Chondrocyte (in vitro differentiated cells): ENCODE data around the gene USP3. TPM values are rescaled to one million over a fixed set of nuclear protein-coding genes. Genes with fewer than 3 reads are reported as not detected.
"Not testable (repeated sequence)": the region's sequence is repeated elsewhere in the genome, so short reads cannot be mapped to it uniquely, and the experiment has no call there.

Experiments used
- DNase-seq: peaks from one replicate; pipeline ENCODE4 v3.0.0; 2021; ENCODE audit warnings: mixed read lengths, low spot score
- H3K27ac Mint-ChIP-seq: one replicate; pipeline ENCODE4 v1.8.0; 2021; ENCODE audit warnings: mild to moderate bottlenecking, moderate library complexity, mixed read lengths; ENCODE audit not compliant: unreplicated experiment
- H3K27me3 Mint-ChIP-seq: 2 replicates; pipeline ENCODE4 v1.8.0; 2021; ENCODE audit warnings: low read depth, mixed read lengths
- H3K36me3 Mint-ChIP-seq: 2 replicates; pipeline ENCODE4 v1.8.0; 2021; ENCODE audit warnings: low read depth, mixed read lengths
- H3K4me1 Mint-ChIP-seq: 2 replicates; pipeline ENCODE4 v1.8.0; 2021; ENCODE audit warnings: low read depth, mild to moderate bottlenecking, mixed read lengths
- H3K4me3 Mint-ChIP-seq: one replicate; pipeline ENCODE4 v1.8.0; 2021; ENCODE audit warnings: mild to moderate bottlenecking, moderate library complexity, mixed read lengths; ENCODE audit not compliant: unreplicated experiment
- H3K9me3 Mint-ChIP-seq: 2 replicates; pipeline ENCODE4 v1.8.0; 2021; ENCODE audit warnings: low read depth, mixed read lengths
- CTCF ChIP-seq: fragments of 200-600 bp; sonication (generic); IDR thresholded peaks from 2 replicates; pipeline ENCODE4 v1.5.0; 2021; ENCODE audit warnings: antibody characterized with exemption, mild to moderate bottlenecking, moderate library complexity
- total RNA-seq: library from RNA; stranded (reverse); gene quantifications from 3 replicates; pipeline ENCODE4 v1.2.1, GENCODE V29; 2021

USP3 gene
- total RNA-seq, 1 donor from 2014 or later = 27.6 TPM

DNA sequence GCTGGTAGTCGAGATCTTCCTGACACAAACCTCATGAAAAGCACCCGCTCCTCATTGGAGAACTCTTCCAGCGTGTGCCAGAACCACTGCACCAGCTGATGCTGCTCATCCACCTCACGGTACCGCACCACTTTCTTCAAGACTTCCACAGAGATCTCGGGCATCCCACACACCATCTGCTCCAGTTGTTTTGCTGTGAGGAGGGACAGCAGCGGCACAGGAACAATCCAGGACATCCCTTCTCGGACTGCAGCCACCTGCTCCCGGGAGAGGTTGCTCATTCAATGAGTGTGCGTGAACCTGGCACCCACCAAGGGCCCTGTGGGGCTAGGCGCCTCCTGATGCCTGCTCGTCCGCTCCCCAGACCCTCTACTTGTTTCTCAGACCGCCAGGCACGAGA lies 107.9 kb downstream of the USP3 start:
- no peak for DNase-seq
- no peaks in the 10 kb centered on the region for H3K27me3 Mint-ChIP-seq
- H3K36me3 Mint-ChIP-seq = peaks cover 27% of the 10 kb centered on the region
- no peak for TF ChIP-seq CTCF
- H3K4me3 Mint-ChIP-seq = no peak overlapping the region
- H3K9me3 Mint-ChIP-seq = no peaks in the 10 kb centered on the region
- H3K4me1 Mint-ChIP-seq = peaks cover 21% of the 10 kb centered on the region
- H3K27ac Mint-ChIP-seq = peak overlapping the region; percentile 30

- Mint-ChIP-seq H3K4me1 (peaks cover 11% of the 10 kb centered on the region), H3K36me3 (peaks cover 25% of the 10 kb centered on the region), H3K27me3 (no peaks in the 10 kb centered on the region)
These were observed 111.5 kb downstream of the USP3 start for GRCh38 chr15:63615935-63616334.

GRCh38 chr15:63617147-63617546 lies 112.8 kb downstream of the USP3 start:
- not testable (repeated sequence) for DNase-seq, H3K9me3 Mint-ChIP-seq, H3K27me3 Mint-ChIP-seq, H3K4me3 Mint-ChIP-seq, H3K4me1 Mint-ChIP-seq, H3K27ac Mint-ChIP-seq
- H3K36me3 Mint-ChIP-seq = peaks cover 33% of the 10 kb centered on the region

More at GRCh38 chr15:63615935-63616334, 111.5 kb downstream of the USP3 start:
- Mint-ChIP-seq H3K4me3 (no peak overlapping the region), H3K27ac (no peak overlapping the region), H3K9me3 (peaks cover 3% of the 10 kb centered on the region)
- TF ChIP-seq CTCF = no peak
- no peak for DNase-seq

GRCh38 chr15:63617627-63618026 lies 113.2 kb downstream of the USP3 start:
- peaks cover 34% of the 10 kb centered on the region for H3K36me3 Mint-ChIP-seq
- not testable (repeated sequence) for H3K27me3 Mint-ChIP-seq, H3K9me3 Mint-ChIP-seq, H3K4me1 Mint-ChIP-seq, DNase-seq, H3K27ac Mint-ChIP-seq, H3K4me3 Mint-ChIP-seq

GRCh38 chr15:63620760-63621159 lies 116.4 kb downstream of the USP3 start:
- H3K4me3 Mint-ChIP-seq, H3K9me3 Mint-ChIP-seq, H3K27me3 Mint-ChIP-seq, DNase-seq, H3K27ac Mint-ChIP-seq, H3K4me1 Mint-ChIP-seq: not testable (repeated sequence)
- H3K36me3 Mint-ChIP-seq = peaks cover 38% of the 10 kb centered on the region

DNA sequence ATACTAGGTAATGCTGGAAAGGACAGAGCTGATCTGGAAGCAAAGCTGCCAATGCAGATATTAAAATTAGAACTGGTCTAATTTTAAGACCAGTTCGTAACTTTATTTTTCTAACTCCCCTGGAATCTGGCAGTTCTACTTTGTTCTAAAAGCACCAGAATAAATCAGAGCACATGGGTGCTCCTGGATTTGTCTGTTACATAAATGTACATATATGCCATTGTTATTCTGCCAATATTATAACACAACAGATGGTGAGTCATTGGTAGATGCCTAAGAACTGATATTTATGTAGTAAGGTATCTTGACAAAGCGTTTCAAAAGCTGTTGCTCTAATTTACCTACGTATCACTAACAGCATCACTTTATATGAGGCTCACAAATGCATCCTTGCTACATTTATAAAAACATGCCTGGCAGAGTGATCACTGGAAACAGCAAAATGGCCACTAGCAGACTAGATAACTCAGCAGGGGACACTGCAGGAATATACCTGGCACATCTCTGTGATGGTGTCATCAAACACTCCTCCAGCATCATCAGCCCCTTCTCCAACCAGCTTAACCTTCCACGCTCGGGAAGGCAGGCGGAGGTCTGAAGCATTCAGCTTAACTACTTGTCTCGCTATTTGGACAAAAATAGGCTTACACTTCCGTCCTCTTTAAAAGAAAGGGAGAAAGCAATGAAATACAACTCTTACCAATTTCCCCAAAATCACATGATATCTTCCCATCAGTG lies 119.0 kb downstream of the USP3 start:
- no peak overlapping the region for H3K4me3 Mint-ChIP-seq
- TF ChIP-seq CTCF = no peak
- no peaks in the 10 kb centered on the region for H3K27me3 Mint-ChIP-seq
- peaks cover 41% of the 10 kb centered on the region for H3K36me3 Mint-ChIP-seq
- peaks cover 10% of the 10 kb centered on the region for H3K9me3 Mint-ChIP-seq
- H3K4me1 Mint-ChIP-seq = no peaks in the 10 kb centered on the region
- no peak for DNase-seq
- no peak overlapping the region for H3K27ac Mint-ChIP-seq

DNA sequence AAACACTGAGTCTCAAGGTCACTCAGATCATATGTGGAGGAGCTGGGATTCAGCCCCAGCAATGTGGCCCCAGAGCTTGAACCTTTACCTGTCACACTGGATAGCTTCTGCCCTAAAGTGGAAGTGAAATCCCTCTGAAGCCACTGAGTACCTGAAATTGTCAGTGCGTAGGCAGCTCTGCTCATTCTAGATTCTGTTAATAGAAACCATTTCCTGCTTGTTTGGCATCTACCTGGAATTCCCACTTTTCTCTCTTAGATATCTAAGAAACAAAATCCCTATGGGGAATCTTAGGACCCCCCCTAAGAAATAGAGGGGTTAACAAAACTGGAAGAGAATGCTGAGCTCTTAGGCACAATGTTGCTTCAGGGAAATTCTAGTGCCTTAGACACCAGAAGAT lies 122.6 kb downstream of the USP3 start:
- H3K9me3 Mint-ChIP-seq = no peaks in the 10 kb centered on the region
- no peaks in the 10 kb centered on the region for H3K4me1 Mint-ChIP-seq
- H3K4me3 Mint-ChIP-seq = no peak overlapping the region
- no peak for TF ChIP-seq CTCF
- H3K36me3 Mint-ChIP-seq = peaks cover 47% of the 10 kb centered on the region
- no peaks in the 10 kb centered on the region for H3K27me3 Mint-ChIP-seq
- DNase-seq = no peak
- no peak overlapping the region for H3K27ac Mint-ChIP-seq
